NCI-H2107 treated with DMSO at 0.1 percent for 48 hours (cell line): ENCODE results near the gene GRSF1.
A peak's percentile ranks its signal among the peaks of the same experiment; 100 is the strongest.
"Not testable (repeated sequence)": the region's sequence is repeated elsewhere in the genome, so short reads cannot be mapped to it uniquely, and the experiment has no call there.

Experiments
- DNase-seq: peaks from one replicate; lab custom pipeline; 2025; ENCODE audit not compliant: unreplicated experiment; lab: John Stamatoyannopoulos, UW

GRSF1 gene, protein sequence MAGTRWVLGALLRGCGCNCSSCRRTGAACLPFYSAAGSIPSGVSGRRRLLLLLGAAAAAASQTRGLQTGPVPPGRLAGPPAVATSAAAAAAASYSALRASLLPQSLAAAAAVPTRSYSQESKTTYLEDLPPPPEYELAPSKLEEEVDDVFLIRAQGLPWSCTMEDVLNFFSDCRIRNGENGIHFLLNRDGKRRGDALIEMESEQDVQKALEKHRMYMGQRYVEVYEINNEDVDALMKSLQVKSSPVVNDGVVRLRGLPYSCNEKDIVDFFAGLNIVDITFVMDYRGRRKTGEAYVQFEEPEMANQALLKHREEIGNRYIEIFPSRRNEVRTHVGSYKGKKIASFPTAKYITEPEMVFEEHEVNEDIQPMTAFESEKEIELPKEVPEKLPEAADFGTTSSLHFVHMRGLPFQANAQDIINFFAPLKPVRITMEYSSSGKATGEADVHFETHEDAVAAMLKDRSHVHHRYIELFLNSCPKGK

DNA sequence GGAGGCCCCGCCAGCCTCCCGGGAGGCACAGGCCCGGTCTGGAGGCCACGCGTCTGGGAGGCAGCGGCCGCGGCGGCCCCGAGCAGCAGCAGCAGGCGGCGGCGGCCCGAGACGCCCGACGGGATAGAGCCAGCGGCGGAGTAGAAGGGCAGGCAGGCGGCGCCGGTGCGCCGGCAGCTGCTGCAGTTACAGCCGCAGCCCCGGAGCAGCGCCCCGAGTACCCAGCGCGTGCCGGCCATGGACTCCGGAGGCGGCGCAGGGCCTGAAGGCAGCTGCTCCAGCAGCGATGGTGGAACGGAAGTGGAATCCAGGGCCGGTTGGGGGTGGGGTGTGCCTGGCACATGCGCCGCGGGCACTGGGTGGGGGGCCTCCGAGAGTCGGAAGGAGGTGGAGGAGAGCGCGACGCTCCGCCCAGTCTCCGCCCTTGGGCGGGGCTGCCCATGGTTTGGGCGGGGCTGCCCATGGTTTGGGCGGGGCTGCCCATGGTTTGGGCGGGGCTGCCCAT lies at the start of gene GRSF1:
TSS of gene GRSF1 (minus strand) at position 302 of the 505 bp plus-strand sequence. CDS start at position 239, 63 bp downstream.
- DNase-seq, result peak; percentile 23

DNA sequence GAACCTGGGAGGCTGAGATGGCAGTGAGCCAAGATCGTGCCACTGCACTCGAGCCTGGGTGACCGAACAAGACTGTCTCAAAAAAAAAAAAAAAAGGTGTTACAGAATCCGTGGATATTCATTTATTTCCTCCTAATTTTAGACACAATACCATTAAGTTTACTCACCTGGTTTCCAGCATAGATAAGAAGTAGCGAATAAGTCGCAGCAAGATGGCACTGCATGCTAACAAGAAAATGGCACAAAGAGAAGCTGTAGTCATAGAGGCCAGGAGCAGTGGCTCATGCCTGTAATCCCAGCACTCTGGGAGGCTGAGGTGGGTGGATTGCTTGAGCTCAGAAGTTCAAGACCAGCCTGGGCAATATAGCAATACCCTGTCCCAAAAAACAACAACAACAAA lies 45.5 kb upstream of the GRSF1 start:
- DNase-seq, result no peak

- no peak for DNase-seq
Observed at GRCh38 chr4:70880739-70881138, 41.0 kb upstream of the GRSF1 start.

DNA sequence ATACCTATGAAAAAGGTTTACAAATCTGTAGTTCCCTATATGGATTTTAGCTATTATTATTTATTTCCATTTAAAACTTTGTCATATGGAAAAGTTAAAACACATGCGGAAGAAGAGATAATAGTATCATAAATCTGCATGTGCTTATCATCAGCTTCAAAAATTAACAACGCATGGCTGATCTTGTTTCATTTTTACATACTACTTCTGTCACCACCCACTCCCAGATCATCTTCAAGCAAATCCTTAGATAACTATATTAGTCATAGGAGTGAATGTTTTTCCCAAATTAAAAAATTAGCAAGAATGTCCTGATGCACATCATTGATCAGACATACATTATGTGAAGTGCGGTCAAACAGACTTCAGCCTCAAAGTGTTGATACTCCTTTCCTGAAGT lies 37.9 kb upstream of the GRSF1 start:
- DNase-seq, result no peak

- DNase-seq, result no peak
Observed at GRCh38 chr4:70874268-70875156, 34.8 kb upstream of the GRSF1 start.

DNA sequence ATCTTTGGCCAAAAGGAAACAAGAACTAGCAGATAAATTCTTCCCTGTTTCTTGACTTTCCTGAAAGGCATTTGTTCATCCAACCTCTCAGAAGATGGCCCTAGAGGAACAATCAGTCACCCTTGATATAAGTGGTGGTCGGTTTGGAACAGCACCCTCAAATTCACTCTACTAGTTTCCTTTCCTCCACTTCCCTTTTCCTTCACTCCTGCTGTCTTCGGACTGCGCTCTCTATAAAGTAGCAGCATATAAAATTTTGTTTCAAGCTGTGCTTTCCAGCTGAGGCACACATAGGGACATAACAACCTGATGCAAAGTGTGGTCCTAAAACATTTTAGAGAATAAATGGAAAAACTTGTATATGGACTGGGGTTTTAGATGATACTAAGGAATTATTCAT lies 33.5 kb upstream of the GRSF1 start:
- no peak for DNase-seq

DNA sequence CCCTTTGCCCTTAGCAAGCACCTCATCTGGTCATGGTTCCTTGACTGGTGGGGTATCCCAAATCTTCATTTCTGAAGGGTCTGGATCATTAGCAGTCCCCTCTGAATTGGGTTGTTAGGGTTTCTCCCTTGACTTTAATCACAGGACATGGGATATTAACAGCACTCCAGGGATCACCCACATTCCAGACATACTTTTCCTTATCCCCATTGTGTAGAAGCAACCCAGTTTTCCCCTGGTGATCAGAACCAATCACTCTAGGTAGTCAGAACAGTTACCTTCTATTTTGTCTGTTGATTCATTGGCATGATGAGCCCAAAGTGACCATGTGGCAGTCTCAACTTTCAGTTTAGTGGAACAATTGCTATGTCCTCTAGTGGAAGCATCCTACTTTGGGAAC lies 29.1 kb upstream of the GRSF1 start:
- no peak for DNase-seq

DNA sequence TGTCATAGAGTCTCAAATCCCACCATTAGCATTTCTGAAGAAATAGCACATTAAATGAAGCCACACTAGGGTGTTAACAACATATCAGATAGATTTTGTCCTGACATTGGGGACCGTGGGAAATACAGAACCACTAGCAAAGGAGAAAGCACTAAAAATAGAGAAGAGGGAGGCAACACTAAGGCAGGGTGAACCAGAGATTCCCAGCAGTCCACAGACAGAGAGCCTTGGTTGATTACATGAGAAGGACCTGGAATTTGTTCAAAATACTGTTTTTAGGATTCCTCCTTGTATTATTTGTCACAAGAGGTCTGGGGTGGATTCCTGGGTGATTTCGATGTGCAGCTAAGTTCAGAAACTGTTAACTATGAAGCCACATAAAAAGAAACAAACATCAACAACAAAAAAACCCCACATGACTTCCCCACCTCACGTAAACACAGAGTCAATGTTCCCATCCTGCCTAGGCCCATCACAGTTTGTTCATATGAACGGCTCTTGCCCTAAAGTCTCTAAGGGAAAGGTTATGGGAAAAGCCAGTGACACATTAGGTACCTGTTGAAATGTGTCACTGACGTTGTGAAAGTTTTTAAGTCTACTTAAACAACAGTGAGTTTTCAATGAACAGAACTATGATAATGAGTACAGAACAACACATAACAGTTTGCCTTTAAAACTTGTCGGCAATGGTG lies 23.6 kb upstream of the GRSF1 start:
- no peak for DNase-seq

- DNase-seq, result no peak
Observed at GRCh38 chr4:70859066-70859465, 19.4 kb upstream of the GRSF1 start.

- no peak for DNase-seq
Observed at GRCh38 chr4:70858454-70858853, 18.8 kb upstream of the GRSF1 start.

- DNase-seq, result no peak
Observed at GRCh38 chr4:70855464-70855863, 15.8 kb upstream of the GRSF1 start.

DNA sequence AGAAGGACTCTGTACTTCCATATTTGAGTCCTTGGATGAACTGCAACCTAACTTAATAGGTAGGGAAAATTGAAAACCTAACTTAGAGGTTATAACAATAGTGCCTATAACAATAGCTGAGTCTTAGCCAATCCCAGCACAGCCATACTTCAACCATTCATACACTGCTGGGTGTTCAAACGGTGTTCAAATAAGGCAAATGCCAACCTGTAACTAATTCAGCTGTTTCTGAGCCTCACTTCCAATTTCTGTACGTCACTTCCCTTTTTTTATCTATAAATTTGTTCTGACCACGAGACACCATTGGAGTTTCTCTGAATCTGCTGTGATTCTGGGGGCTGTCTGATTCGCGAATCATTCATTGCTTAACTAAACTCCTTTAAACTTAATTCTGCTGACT lies 9.6 kb upstream of the GRSF1 start:
- no peak for DNase-seq

DNA sequence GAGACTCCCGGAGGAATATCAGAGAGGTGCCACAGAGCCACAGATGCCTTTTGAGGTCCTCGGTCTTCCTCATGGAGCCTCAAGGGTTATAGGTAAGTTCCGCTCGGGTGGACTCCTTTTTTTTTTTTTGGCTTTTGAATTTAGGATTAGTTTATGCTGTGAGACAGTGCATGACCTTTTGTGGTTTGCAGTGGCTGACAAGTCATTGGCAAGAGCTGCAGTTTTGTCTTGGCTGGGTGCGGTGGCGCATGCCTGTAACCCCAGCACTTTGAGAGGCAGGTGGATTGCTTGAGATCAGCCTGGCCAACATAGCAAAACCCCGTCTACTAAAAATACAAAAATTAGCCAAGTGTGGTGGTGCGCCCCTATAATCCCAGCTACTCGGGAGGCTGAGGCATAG lies 4.5 kb upstream of the GRSF1 start:
- DNase-seq, result no peak

DNA sequence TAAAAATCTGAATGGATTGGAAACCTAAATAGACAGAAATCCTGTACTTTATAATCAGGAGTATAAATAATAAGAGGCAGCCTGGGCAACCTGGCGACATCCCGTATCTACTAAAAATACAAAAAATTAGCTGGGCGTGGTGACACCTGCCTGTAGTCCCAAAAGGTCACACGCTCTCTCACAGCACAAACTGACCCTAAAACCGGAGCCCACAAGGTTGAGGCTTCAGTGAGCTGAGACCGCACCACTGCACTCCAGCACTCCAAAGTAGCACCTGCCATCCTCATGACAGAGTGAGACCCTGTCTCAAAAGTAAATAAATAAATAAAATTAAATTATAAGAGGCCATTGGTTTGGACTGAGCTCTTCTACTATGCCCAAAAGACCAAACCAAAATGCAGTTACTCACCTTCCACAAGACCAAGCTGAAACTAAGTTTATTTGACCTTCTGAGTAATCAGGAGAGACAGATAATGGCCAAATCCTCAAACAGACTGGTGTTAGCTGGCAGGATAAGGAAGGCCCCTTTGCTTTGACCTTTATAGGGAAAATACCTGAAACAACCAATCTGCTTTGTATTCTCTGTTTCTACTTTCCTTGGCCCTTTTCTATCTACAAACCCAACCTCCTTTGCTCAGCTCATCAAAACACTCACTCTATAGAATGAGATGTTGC lies 3.2 kb upstream of the GRSF1 start:
- no peak for DNase-seq

DNA sequence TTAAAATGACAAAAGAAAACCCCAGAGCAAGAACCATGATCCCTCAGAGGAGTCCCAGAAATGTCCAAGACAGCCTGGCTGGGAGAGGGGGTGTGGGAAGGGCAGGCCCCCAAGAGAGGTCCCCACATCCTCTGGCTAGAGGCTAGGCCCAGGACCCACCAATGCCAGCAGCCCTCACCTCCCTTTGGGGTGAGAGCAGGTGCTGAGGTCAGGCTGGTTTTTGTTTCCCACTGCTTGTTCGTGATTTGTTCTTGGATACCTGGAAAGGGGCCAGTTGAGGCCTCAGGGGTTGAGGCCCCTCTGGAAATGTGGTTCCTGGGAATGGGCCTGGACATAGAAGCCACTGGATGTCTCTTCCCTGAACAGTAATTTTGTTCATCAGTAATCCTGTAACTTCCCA lies 2.3 kb upstream of the GRSF1 start:
- DNase-seq, result no peak

DNA sequence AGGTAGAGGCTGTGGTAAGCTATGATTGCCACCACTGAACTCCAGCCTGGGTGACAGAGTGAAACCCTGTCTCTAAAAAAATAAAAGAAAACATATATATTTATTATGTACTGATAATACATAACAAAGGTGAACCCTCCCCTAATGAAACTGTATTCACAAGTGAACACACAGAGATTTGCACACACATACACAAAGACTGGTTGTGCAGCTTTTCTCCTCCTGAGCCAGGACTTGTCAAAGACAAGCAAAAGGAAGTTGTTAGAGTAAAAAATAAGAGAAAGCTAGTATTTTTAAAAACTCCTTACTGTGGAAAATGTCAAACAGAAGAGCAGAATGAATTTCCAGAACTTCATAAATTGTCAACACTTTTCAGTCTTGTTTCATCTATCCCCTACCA lies 1.5 kb upstream of the GRSF1 start:
- DNase-seq, result no peak

DNA sequence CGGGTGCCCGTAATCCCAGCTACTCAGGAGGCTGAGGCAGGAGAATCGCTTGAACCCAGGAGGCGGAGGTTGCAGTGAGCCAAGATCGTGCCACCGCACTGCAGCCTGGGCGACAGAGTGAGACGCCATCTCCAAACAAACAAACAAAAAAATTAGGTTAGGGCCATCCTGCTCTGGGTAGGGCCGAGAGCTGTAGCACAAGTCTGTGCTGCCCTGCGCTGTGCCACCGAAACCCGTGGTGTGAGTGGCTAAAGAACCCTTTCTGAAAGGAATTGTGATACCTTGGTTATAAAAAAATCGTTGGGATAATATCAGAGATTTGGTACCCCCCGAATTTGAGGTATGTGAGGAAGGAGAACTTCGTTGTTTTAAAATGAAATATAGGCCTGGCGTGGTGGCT lies 941 bp upstream of the GRSF1 start:
- DNase-seq, result not testable (repeated sequence)

GRCh38 chr4:70840137-70840536 lies 447 bp upstream of the GRSF1 start:
- not testable (repeated sequence) for DNase-seq

- peak; percentile 5 for DNase-seq
Observed at GRCh38 chr4:70838666-70839588, 763 bp downstream of the GRSF1 start.

- no peak for DNase-seq
Observed at GRCh38 chr4:70838204-70838603, 1.5 kb downstream of the GRSF1 start.
